ENCODE data around the gene CYTH1.
"Not testable (repeated sequence)": the region's sequence is repeated elsewhere in the genome, so short reads cannot be mapped to it uniquely, and the experiment has no call there.

Gene CYTH1

DNA sequence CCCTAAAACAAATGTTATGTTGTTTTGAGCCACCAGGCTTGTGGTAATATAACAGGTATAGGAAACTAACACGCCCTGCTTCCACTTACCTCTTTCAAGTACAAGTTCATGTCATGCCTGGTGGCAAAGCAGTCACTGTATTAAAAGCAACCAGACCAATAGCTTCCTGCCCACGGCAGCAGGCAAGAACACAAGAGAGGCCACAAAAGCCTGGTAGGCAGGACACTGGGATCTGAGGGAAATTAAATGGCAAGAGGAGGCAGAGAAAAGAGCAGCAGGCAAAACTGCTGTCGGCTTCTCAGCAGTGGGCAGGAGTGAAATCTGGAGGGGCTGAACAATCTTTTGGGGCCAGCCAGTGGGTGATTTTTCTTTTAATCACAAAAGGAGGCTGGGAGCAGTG is 2.2 kb downstream of the CYTH1 start:
- no peak for DNase-seq (ENCODE audit: extremely low read depth, low read depth)
- TF ChIP-seq, protein P1, sequence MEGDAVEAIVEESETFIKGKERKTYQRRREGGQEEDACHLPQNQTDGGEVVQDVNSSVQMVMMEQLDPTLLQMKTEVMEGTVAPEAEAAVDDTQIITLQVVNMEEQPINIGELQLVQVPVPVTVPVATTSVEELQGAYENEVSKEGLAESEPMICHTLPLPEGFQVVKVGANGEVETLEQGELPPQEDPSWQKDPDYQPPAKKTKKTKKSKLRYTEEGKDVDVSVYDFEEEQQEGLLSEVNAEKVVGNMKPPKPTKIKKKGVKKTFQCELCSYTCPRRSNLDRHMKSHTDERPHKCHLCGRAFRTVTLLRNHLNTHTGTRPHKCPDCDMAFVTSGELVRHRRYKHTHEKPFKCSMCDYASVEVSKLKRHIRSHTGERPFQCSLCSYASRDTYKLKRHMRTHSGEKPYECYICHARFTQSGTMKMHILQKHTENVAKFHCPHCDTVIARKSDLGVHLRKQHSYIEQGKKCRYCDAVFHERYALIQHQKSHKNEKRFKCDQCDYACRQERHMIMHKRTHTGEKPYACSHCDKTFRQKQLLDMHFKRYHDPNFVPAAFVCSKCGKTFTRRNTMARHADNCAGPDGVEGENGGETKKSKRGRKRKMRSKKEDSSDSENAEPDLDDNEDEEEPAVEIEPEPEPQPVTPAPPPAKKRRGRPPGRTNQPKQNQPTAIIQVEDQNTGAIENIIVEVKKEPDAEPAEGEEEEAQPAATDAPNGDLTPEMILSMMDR (IDR thresholded peaks at IDR 0.05; ENCODE audit: low read depth, low read length): no peak

DNA sequence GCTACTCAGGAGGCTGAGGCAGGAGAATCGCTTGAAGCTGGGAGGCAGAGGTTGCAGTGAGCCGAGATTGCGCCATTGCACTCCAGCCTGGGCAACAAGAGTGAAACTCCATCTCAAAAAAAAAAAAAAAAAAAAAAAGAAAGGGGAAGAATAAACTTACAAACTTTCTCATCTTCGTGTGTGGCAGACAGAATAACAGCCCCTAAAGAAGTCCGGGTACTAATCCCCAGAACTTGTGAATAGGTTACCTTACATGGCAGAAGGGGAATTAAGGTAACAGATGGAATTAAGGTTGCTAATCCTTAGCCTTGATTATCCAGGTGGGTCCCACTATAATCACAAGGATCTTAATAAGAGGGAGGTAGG is 2.8 kb downstream of the CYTH1 start:
- not testable (repeated sequence) for DNase-seq (ENCODE audit: extremely low read depth, low read depth)

DNA sequence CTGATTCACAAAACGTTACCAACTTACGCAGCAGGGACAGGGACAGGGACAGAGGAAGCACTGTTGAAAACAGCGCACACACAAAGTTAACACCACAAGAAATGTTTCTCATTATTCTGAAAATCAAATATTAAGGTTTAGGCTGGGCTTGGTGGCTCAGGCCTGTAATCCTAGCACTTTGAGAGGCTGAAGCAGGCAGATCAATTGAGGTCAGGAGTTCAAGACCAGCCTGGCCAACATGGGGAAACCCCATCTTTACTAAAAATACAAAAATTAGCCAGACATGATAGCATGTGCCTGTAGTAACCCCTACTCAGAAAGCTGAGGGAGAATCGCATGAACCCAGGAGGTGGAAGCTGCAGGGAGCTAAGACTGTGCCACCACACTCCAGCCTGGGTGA is 4.2 kb downstream of the CYTH1 start:
- TF ChIP-seq, protein P1 (IDR thresholded peaks at IDR 0.05; ENCODE audit: low read depth, low read length): no peak
- no peak for DNase-seq (ENCODE audit: extremely low read depth, low read depth)

GRCh38 chr17:78774956-78775571 is 7.0 kb downstream of the CYTH1 start:
- DNase-seq (ENCODE audit: extremely low read depth, low read depth): no peak
- TF ChIP-seq, protein P1 (IDR thresholded peaks at IDR 0.05; ENCODE audit: low read depth, low read length): no peak

- TF ChIP-seq, protein P1 (IDR thresholded peaks at IDR 0.05; ENCODE audit: low read depth, low read length): no peak
- DNase-seq (ENCODE audit: extremely low read depth, low read depth): no peak
These were observed 7.6 kb downstream of the CYTH1 start for GRCh38 chr17:78774453-78774852.

DNA sequence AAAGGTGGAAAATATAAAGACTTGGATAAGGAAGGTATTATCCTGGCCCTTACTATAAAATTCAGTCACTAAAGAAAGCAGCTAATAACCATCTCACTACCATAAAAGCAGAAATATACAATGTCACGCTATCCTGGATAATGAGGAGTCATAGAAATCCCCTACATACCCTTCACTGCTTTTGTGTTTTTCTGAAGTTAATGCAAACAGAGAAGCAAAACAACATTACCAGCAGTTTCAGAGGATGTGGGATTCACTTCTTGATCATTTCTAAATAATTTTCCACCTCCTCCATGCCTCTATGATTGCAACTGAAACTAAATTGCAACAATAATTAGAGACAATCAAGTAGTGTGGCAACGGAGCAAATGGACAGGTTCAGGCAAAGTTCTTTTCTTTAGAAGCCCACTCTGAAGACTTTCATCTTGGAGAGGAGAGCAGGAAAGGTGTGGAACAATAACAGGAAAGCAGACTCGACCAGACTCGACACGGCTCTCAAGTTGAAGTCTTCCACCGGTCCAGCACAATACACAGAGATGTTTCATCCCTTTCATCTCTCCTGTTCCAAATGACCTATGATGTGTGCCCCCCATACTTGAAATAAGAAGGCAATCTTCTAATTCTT is 10.2 kb downstream of the CYTH1 start:
- DNase-seq (ENCODE audit: extremely low read depth, low read depth): no peak
- TF ChIP-seq, protein P1 (IDR thresholded peaks at IDR 0.05; ENCODE audit: low read depth, low read length): no peak

DNA sequence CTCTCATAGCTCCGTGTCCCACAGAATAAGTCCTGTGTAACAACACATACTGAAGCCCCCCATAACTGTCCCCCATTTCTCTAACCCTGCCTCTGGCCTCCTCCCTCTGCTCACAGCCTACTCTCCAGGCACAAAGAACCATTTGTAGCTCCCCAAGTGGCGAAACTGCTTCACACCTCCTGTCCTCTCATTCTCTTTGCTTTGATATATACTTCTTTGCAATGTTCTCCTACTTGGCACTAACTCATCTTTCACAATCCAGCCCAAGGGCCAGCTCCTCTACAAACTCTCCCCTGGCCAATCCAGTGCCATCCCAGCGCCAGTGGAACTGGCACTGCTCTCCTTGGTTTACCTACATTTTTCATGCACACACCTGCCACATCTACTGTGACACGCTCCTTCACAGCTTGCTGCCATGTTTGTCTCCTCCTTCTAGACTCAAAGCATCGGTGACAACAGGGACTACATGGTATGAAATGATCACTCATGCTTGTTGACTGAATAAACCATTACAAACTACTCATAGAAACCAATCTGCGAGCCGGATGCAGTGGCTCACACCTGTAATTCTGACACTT is 12.8 kb downstream of the CYTH1 start:
- TF ChIP-seq, protein P1 (IDR thresholded peaks at IDR 0.05; ENCODE audit: low read depth, low read length): no peak
- DNase-seq (ENCODE audit: extremely low read depth, low read depth): no peak

Data from AG09319 (cell line).